ENCODE results near the gene CIAO2A.
"Not testable (repeated sequence)": the region's sequence is repeated elsewhere in the genome, so short reads cannot be mapped to it uniquely, and the experiment has no call there.

Gene CIAO2A

DNA sequence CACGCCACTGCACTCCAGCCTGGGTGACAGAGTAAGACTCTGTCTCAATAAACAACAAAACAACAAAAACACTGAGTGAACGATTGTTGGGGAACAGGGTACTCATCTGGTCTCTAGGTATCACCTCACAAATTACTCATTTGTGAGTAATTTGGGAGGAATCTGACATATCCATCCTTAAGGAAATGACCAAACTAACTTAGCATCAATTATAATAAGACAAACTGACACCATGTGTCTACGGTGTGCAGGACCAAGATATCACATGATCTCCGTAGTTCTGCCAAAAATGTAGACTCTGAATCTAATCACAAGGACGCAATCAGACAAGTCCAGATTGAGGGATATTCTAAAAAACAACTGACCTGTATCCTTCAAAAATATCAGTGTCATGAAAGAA, 35.4 kb downstream of the CIAO2A start:
- DNase-seq (ENCODE audit: low read depth in 1 of 2, low spot score in 1 of 2), result no peak
- Histone ChIP-seq H3K27me3 (ENCODE audit: insufficient read depth, poor library complexity, severe bottlenecking) (no peaks in the 10 kb centered on the region), H3K4me3 (replicated peaks; ENCODE audit: insufficient read depth, low read length) (no peak overlapping the region), H3K27ac (replicated peaks) (peak overlapping the region; percentile 72)
- TF ChIP-seq CTCF (IDR thresholded peaks at IDR 0.05; ENCODE audit: insufficient read depth, low read length), result no peak
- TF ChIP-seq, protein P1, sequence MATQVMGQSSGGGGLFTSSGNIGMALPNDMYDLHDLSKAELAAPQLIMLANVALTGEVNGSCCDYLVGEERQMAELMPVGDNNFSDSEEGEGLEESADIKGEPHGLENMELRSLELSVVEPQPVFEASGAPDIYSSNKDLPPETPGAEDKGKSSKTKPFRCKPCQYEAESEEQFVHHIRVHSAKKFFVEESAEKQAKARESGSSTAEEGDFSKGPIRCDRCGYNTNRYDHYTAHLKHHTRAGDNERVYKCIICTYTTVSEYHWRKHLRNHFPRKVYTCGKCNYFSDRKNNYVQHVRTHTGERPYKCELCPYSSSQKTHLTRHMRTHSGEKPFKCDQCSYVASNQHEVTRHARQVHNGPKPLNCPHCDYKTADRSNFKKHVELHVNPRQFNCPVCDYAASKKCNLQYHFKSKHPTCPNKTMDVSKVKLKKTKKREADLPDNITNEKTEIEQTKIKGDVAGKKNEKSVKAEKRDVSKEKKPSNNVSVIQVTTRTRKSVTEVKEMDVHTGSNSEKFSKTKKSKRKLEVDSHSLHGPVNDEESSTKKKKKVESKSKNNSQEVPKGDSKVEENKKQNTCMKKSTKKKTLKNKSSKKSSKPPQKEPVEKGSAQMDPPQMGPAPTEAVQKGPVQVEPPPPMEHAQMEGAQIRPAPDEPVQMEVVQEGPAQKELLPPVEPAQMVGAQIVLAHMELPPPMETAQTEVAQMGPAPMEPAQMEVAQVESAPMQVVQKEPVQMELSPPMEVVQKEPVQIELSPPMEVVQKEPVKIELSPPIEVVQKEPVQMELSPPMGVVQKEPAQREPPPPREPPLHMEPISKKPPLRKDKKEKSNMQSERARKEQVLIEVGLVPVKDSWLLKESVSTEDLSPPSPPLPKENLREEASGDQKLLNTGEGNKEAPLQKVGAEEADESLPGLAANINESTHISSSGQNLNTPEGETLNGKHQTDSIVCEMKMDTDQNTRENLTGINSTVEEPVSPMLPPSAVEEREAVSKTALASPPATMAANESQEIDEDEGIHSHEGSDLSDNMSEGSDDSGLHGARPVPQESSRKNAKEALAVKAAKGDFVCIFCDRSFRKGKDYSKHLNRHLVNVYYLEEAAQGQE (IDR thresholded peaks at IDR 0.05; ENCODE audit: insufficient replicate concordance, low read depth), result no peak
- no peak for TF ChIP-seq SPI1 (IDR thresholded peaks at IDR 0.05; ENCODE audit: borderline replicate concordance, low read depth)
- no peak for TF ChIP-seq POLR2AphosphoS5 (IDR thresholded peaks at IDR 0.05; ENCODE audit: low read depth)
- no peak for TF ChIP-seq GABPA (IDR thresholded peaks at IDR 0.05; ENCODE audit: low read depth)

DNA sequence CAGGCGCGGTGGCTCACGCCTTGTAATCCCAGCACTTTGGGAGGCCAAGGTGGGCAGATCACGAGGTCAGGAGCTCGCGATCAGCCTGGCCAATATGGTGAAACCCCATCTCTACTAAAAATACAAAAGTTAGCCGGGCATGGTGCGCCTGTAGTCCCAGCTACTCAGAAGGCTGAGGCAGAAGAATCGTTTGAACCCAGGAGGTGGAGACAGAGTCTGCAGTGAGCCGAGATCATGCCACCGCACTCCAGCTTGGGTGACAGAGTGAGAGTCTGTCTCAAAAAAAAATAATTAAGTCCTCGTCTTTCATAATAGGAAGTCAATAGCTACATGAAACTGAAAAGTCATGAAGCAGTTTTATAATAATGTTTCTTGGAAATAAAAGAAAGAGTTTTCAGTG, 40.0 kb downstream of the CIAO2A start:
- not testable (repeated sequence) for H3K4me3 ChIP-seq (replicated peaks; ENCODE audit: insufficient read depth, low read length); H3K27ac ChIP-seq (replicated peaks); DNase-seq (ENCODE audit: low read depth in 1 of 2, low spot score in 1 of 2); H3K27me3 ChIP-seq (ENCODE audit: insufficient read depth, poor library complexity, severe bottlenecking)

DNA sequence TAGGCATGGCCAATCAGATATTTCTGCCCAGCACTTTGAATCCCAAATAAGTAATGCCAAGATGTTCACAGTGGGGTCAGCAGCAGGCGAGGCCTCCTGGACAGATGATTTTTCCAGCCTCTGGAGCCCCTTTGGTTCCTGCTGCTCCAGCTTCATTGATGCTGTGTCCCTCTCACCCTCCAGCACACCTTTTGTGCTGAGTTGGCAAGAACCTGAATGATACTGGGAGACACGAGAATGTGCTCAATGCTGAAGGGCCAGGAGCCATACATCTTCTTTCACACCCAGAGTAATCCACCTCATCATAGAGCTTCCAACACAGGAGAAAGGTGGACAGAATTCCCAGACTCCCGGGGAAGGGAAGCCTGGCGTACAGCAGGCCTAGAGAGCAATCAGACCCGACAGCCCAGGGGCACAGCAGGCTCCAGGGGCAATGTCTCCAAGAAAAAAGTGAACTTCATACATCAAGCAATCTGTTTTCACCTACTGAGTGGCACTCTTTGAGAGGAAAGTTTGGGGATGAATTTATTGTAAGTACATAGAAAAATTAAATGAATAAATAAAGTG, 40.6 kb downstream of the CIAO2A start:
- DNase-seq (ENCODE audit: low read depth in 1 of 2, low spot score in 1 of 2), result no peak
- Histone ChIP-seq H3K4me3 (replicated peaks; ENCODE audit: insufficient read depth, low read length) (no peak overlapping the region), H3K27ac (replicated peaks) (no peak overlapping the region), H3K27me3 (ENCODE audit: insufficient read depth, poor library complexity, severe bottlenecking) (no peaks in the 10 kb centered on the region)
- TF ChIP-seq CTCF (IDR thresholded peaks at IDR 0.05; ENCODE audit: insufficient read depth, low read length), result no peak
- no peak for TF ChIP-seq GABPA (IDR thresholded peaks at IDR 0.05; ENCODE audit: low read depth)
- no peak for TF ChIP-seq SPI1 (IDR thresholded peaks at IDR 0.05; ENCODE audit: borderline replicate concordance, low read depth)
- TF ChIP-seq, protein P1 (IDR thresholded peaks at IDR 0.05; ENCODE audit: insufficient replicate concordance, low read depth), result no peak
- TF ChIP-seq POLR2AphosphoS5 (IDR thresholded peaks at IDR 0.05; ENCODE audit: low read depth), result no peak

DNA sequence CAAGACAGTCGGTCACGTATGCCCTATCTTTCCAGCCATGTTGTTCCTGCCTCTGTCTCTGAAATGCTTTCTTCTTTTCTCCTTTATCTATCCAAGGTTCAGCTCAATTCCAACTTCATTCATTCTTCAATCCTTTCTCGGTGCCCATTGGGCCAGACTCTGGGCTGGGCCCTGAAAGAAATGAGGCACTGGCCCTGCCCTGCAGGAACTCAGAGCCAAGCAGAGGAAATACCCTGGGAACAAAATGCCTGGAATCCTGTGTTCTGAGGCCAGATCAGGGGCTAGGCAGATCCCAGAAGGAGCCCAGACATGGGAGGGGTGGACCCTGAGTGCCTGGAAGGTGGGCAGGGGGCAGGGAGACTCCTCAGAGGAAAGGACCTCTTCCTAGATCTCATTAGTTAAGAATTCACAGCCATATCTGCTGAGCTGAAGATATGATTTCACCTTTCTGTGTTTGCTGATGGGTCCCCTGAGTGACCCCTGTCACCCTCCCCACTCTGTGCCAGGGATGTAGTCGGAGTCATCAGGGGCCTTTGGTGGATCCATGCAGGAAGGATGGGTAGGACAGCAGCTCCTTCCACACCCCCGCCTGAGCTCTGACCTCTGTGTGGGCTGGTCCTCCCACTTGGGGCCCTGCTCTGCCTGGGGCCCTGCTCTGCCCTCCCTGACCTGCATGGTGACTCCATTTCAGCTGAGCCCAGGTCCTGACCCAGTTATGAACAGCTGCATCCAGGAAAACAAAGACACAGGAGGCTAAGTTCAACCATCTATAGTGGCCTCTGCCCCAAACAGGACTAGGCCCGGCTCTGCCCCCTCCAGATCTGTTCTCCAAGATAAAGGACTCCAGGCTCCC, 42.0 kb downstream of the CIAO2A start:
- no peak for TF ChIP-seq CTCF (IDR thresholded peaks at IDR 0.05; ENCODE audit: insufficient read depth, low read length)
- TF ChIP-seq, protein P1 (IDR thresholded peaks at IDR 0.05; ENCODE audit: insufficient replicate concordance, low read depth), result no peak
- no peak for TF ChIP-seq GABPA (IDR thresholded peaks at IDR 0.05; ENCODE audit: low read depth)
- TF ChIP-seq SPI1 (IDR thresholded peaks at IDR 0.05; ENCODE audit: borderline replicate concordance, low read depth), result no peak
- no peak for TF ChIP-seq POLR2AphosphoS5 (IDR thresholded peaks at IDR 0.05; ENCODE audit: low read depth)
- no peak overlapping the region for H3K4me3 ChIP-seq (replicated peaks; ENCODE audit: insufficient read depth, low read length)
- no peaks in the 10 kb centered on the region for H3K27me3 ChIP-seq (ENCODE audit: insufficient read depth, poor library complexity, severe bottlenecking)
- H3K27ac ChIP-seq (replicated peaks), result no peak overlapping the region
- no peak for DNase-seq (ENCODE audit: low read depth in 1 of 2, low spot score in 1 of 2)
